Vagina (tissue), 2 donors: Measurements from ENCODE around the gene TLN1. TPM values are rescaled to one million over a fixed set of nuclear protein-coding genes. Genes with fewer than 3 reads are reported as not detected.

Experiments
- DNase-seq, 2 donors: peaks; one replicate each; pipeline ENCODE4 v3.0.0-alpha.2; 2017; ENCODE audit errors: extremely low spot score in 2 of 2
- H3K27ac ChIP-seq: fragments of 200-600 bp; sonication (generic); one replicate; pipeline ENCODE4 v1.5.1; 2019
- H3K27me3 ChIP-seq: fragments of 200-600 bp; sonication (generic); one replicate; pipeline ENCODE4 v1.5.1; 2019
- H3K36me3 ChIP-seq, 2 donors: fragments of 200-600 bp; sonication (generic); one replicate each; pipeline ENCODE4 v1.5.1; 2017 to 2019
- H3K4me1 ChIP-seq: fragments of 200-600 bp; sonication (generic); one replicate; pipeline ENCODE4 v1.5.1; 2019
- H3K4me3 ChIP-seq, 2 donors: fragments of 200-600 bp; sonication (generic); 1 replicate in 1 of 2; 2 replicates in 1 of 2; pipeline ENCODE4 v1.5.1; 2016 to 2019
- H3K9me3 ChIP-seq: fragments of 200-600 bp; sonication (generic); one replicate; pipeline ENCODE4 v1.5.1; 2019
- POLR2A ChIP-seq, 2 donors: fragments of 450-650 bp; IDR thresholded peaks; one replicate each; pipeline ENCODE4 v1.6.1; 2017; ENCODE audit warnings: antibody characterized with exemption in 2 of 2, mild to moderate bottlenecking in 2 of 2, moderate library complexity in 2 of 2
- POLR2AphosphoS5 ChIP-seq, 2 donors: sonication (generic); formaldehyde crosslinking; IDR thresholded peaks; one replicate each; pipeline ENCODE4 v1.9.0; 2017; ENCODE audit warnings: antibody characterized with exemption in 2 of 2, mild to moderate bottlenecking in 2 of 2, low read depth in 1 of 2; ENCODE audit not compliant: insufficient read depth in 1 of 2
- intact Hi-C: fragments of 100-400 bp; cut with DNase I; formaldehyde crosslinking; loops from one replicate; pipeline ENCODE4 v1.15.1; 2023
- total RNA-seq: library from RNA; depleted of rRNA; stranded (reverse); fragments of >200 nt; gene quantifications from one replicate; pipeline ENCODE4 v1.2.3, GENCODE V29; 2016
- TF ChIP-seq, protein P1 (sequence below), 3 experiments: fragments of 450-650 bp in 2 of 3; fragments of 200-600 bp in 1 of 3; sonication (generic) in 1 of 3; IDR thresholded peaks; one replicate each; pipeline ENCODE4 v1.5.1; 2017 to 2019; ENCODE audit warnings: antibody characterized with exemption in 3 of 3, mild to moderate bottlenecking in 2 of 3, moderate library complexity in 2 of 3

Gene TLN1
- total RNA-seq, 1 donor from 2014 or later, result 268 TPM

DNA sequence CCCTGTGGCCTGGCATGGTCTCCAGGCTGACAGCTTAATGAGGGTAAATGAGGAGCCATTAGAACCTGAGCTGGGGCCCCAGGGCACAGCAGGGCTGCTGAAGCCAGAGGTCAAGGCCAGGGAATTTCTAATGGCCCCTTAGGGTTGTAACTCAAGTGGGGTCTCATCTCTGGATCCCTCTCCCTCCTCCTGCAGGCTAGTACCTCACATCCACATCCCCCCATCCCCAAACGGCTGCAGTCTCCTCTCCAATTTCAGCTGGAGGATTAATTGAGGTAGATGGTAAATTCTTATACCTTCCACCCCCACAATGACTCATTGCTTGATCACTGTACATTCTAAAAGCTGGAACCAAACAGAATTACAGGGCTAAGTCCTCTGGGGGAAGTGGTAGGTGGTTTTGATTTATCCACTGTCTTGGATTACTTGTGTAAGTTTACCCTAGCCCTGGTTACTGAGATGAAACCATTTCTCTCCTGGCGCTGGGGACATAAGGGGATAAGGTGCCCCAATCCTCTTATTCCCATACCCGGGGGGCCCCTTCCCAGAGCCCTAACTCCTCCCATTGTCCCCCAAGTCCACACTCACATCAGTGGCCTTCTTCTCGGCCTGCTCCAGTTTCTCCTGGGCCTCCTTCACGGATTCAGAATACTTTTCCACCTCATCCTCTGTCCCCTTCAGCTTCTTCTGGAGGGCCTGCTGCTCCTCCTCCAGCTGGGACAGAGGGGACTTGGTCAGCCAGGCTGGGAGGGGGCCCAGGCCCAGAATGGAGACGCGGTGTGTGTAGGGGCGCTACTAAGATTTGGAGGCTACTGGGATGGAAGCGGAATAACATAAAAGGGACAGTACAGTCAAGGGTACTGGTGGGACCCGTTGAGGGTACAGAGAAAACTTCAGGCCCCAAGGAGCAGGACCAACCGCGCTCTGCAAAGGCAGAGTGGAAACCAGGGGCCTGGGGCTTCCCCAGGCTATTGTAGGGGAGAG lies 43.1 kb downstream of the TLN1 start:
- intact Hi-C loops, result no loop called here
- Histone ChIP-seq H3K27ac (peak overlapping the region; percentile 96), H3K36me3 (peaks cover 0 to 11% of the 10 kb centered on the region in 2 donors), H3K4me3 (peak overlapping the region; percentile 79 to 90), H3K9me3 (no peaks in the 10 kb centered on the region), H3K4me1 (peaks cover 32% of the 10 kb centered on the region), H3K27me3 (no peaks in the 10 kb centered on the region)
- no peak for DNase-seq
- TF ChIP-seq POLR2AphosphoS5 (IDR thresholded peaks at IDR 0.05; ENCODE audit: insufficient read depth in 1 of 2, low read depth in 1 of 2), result no peak
- TF ChIP-seq POLR2A (IDR thresholded peaks at IDR 0.05), result no peak
- TF ChIP-seq, protein P1, sequence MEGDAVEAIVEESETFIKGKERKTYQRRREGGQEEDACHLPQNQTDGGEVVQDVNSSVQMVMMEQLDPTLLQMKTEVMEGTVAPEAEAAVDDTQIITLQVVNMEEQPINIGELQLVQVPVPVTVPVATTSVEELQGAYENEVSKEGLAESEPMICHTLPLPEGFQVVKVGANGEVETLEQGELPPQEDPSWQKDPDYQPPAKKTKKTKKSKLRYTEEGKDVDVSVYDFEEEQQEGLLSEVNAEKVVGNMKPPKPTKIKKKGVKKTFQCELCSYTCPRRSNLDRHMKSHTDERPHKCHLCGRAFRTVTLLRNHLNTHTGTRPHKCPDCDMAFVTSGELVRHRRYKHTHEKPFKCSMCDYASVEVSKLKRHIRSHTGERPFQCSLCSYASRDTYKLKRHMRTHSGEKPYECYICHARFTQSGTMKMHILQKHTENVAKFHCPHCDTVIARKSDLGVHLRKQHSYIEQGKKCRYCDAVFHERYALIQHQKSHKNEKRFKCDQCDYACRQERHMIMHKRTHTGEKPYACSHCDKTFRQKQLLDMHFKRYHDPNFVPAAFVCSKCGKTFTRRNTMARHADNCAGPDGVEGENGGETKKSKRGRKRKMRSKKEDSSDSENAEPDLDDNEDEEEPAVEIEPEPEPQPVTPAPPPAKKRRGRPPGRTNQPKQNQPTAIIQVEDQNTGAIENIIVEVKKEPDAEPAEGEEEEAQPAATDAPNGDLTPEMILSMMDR (IDR thresholded peaks at IDR 0.05), result no peak

DNA sequence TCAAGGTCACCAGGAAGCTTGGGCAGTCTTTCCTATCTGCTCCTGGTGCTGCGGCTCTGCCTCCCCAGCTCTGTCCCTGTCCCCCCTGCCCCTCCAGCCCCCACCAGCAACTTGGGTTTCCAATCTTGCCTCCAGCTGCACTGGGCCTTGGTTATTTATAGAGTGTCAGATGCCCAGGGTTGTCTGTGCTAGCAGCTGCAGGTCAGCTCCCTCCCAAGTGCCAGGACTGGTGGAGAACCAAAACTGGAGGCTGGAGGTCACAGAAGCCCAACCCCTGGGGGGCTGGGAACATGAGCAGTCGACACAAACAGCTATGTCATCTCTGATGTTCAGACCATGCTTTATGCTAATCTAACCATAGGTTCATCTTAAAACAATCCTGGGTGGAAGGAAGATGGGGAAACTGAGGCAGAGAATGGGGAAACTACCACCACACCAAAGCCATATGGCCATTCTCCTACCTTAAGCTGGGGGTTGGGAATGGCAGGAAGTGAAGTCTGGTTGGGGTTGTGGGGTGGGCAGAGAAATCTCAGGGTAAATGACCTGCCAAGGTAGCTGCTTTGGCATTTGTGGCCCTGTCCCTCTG lies 43.9 kb downstream of the TLN1 start:
- H3K27me3 ChIP-seq, result no peaks in the 10 kb centered on the region
- intact Hi-C loops, result no loop called here
- no peaks in the 10 kb centered on the region for H3K9me3 ChIP-seq
- peak overlapping the region; percentile 79 to 90 for H3K4me3 ChIP-seq
- DNase-seq, result no peak
- peak overlapping the region; percentile 96 for H3K27ac ChIP-seq
- TF ChIP-seq, protein P1 (IDR thresholded peaks at IDR 0.05), result no peak
- TF ChIP-seq POLR2AphosphoS5 (IDR thresholded peaks at IDR 0.05; ENCODE audit: insufficient read depth in 1 of 2, low read depth in 1 of 2) (no peak), POLR2A (IDR thresholded peaks at IDR 0.05) (no peak)
- peaks cover 0 to 11% of the 10 kb centered on the region in 2 donors for H3K36me3 ChIP-seq
- peaks cover 32% of the 10 kb centered on the region for H3K4me1 ChIP-seq

DNA sequence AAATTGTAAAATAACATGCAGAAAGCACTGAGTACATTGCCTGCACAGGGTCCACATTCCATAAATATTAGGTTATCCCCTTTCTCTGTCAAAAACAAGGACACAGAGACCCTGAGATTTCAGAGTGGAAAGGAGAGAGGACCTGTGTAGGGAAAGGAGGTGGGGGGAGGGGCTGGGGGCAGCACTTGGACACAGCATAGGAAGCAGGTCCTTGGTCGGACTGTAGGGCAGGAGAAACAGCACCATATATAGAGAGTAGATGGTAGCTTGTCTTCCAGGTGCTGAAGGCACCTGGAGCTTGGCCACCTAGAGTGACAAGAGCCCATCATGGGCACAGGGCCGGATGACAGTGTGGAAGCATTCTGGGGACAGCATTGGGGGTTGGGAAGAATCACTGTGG lies 44.7 kb downstream of the TLN1 start:
- Histone ChIP-seq H3K27me3 (no peaks in the 10 kb centered on the region), H3K4me3 (peak overlapping the region; percentile 79 to 90), H3K4me1 (peaks cover 32% of the 10 kb centered on the region), H3K9me3 (no peaks in the 10 kb centered on the region), H3K27ac (peak overlapping the region; percentile 96), H3K36me3 (peaks cover 0 to 11% of the 10 kb centered on the region in 2 donors)
- intact Hi-C loops, result no loop called here
- TF ChIP-seq POLR2A (IDR thresholded peaks at IDR 0.05) (no peak), POLR2AphosphoS5 (IDR thresholded peaks at IDR 0.05; ENCODE audit: insufficient read depth in 1 of 2, low read depth in 1 of 2) (no peak)
- TF ChIP-seq, protein P1 (IDR thresholded peaks at IDR 0.05), result no peak
- no peak for DNase-seq

DNA sequence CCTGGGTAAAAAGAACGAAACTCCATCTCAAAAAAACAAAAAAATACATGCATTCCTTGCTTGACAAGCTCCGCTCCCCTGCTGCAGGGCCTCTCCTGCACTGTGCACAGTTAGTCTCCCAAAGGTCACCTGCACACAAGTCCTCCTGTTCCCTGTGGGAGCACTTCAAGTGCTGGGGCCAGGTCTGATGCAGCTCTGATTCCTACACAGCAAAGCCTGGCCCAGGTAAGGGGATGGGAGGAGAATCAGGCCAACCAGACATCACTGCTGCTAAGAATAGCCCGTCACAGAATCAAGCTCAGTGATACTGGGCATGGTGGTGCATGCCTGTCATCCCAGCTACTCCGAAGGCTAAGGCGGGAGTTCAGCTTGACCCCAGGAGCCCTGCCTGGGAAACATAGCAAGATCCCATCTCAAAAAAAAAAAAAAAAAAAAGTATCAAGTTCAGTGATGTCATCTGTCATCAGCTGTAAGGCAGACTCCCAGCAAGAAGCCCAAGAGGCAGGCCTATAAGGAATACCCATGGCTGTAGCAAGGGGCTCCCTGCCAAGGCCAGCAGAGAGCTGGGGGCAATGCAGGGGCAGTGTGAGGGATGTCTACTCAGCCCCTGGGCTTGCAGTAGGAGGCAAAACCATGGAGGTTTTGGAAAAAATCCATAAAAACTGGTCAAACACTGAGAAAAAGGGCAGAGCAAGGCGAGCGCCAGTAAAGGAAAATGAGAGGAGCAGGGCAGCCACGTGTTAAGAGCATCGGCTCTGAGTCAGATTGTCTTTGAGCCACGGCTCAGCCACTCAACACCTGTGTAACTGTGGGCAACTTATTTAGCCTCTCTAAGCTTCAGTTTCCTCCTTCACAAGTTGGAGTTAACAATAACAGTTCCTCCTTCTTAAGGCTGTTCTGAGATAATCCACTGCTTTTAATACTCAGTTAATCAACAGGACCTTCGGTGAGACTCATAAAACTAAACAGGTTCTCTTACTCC lies 45.5 kb downstream of the TLN1 start:
- intact Hi-C loops, result no loop called here
- no peaks in the 10 kb centered on the region for H3K9me3 ChIP-seq
- H3K27ac ChIP-seq, result peak overlapping the region; percentile 1
- H3K36me3 ChIP-seq, result peaks cover 0 to 11% of the 10 kb centered on the region in 2 donors
- peak overlapping the region; percentile 79 to 90 for H3K4me3 ChIP-seq
- peaks cover 32% of the 10 kb centered on the region for H3K4me1 ChIP-seq
- TF ChIP-seq POLR2A (IDR thresholded peaks at IDR 0.05), result no peak
- TF ChIP-seq, protein P1 (IDR thresholded peaks at IDR 0.05), result no peak
- no peak for TF ChIP-seq POLR2AphosphoS5 (IDR thresholded peaks at IDR 0.05; ENCODE audit: insufficient read depth in 1 of 2, low read depth in 1 of 2)
- H3K27me3 ChIP-seq, result no peaks in the 10 kb centered on the region
- DNase-seq, result no peak
